ENCODE measurements around the gene P2RY2. TPM values are rescaled to one million over a fixed set of nuclear protein-coding genes. Genes with fewer than 3 reads are reported as not detected.
A peak's percentile ranks its signal among the peaks of the same experiment; 100 is the strongest.

The P2RY2 gene
- total RNA-seq, 2 donors from 2014 or later: 3.5 to 5.7 TPM

DNA sequence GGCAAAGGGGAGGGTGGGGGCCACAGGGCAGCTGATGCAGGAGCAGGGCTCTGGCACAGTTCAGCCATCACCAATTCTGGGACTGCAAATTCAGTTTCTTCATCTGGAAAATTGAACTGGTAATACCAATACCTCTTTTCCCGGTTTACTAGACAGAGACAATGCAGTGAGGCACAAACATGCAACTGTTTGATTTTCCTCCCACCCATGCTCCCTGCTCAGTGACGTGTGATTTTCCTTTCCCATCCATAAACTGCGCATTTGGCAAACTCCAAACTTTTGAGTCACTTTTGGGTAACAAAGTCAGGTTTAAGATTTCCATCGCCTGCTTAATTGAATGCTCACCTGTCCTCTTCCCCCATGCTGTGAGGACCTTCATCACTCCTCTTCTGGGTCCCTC lies 23.2 kb downstream of the P2RY2 start:
- TF ChIP-seq, protein P1, sequence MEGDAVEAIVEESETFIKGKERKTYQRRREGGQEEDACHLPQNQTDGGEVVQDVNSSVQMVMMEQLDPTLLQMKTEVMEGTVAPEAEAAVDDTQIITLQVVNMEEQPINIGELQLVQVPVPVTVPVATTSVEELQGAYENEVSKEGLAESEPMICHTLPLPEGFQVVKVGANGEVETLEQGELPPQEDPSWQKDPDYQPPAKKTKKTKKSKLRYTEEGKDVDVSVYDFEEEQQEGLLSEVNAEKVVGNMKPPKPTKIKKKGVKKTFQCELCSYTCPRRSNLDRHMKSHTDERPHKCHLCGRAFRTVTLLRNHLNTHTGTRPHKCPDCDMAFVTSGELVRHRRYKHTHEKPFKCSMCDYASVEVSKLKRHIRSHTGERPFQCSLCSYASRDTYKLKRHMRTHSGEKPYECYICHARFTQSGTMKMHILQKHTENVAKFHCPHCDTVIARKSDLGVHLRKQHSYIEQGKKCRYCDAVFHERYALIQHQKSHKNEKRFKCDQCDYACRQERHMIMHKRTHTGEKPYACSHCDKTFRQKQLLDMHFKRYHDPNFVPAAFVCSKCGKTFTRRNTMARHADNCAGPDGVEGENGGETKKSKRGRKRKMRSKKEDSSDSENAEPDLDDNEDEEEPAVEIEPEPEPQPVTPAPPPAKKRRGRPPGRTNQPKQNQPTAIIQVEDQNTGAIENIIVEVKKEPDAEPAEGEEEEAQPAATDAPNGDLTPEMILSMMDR (IDR thresholded peaks at IDR 0.05): no peak
- DNase-seq (ENCODE audit: low spot score) (no peak), ATAC-seq (ENCODE audit: insufficient number of reproducible peaks, low FRiP score, low read depth) (no peak)
- H3K27ac ChIP-seq: no peak overlapping the region
- peaks cover 7 to 66% of the 10 kb centered on the region in 2 donors for H3K4me1 ChIP-seq (ENCODE audit: control insufficient read depth in 1 of 2, low read depth in 2 of 2)
- H3K4me3 ChIP-seq: no peak overlapping the region
- no peaks in the 10 kb centered on the region for H3K36me3 ChIP-seq
- H3K9me3 ChIP-seq: no peaks in the 10 kb centered on the region
- no peaks in the 10 kb centered on the region for H3K27me3 ChIP-seq (replicated peaks; ENCODE audit: insufficient read depth)

DNA sequence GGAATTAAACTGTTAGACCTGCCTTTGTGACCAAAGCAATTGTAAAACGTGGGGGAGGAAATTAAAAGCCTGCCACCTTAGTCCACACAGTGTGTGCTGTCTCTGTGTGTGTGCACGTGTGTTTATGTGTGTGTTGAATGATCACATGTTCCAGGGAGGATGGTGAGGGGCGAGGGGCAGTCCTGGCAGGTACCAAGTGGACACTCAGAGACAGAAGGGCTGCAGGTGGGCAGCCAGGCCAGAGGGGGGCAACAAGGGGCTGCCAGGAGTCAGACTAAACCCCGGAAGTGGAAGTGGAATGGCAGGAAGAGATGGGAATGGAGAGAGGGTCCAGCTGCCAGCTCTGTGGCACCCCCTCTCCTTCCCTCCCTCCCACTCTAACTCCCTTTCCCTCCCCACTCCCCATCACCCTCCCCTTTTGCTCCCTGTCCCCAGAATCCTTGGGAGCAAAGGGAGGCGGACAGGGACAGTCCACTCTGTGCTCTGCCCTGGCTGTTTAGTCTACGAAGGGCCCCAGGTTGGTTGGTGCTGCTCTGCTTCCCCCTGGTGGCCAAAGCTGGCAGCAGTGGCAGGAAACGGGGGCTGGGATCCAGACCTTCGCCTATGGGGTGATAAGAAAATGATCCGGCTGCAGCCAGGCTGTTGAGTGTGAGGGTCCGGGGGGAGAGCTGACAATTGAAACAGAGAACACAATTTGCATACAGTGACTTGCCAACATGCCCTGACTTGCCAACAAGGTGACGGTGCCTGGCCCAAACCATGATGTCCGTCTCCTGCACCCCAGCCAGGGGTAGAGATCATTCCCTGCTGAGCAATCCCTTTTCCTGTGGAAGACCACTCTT lies 24.4 kb downstream of the P2RY2 start:
- no peaks in the 10 kb centered on the region for H3K36me3 ChIP-seq
- H3K27ac ChIP-seq: peak overlapping the region in 1 of 2 donors; percentile 22
- peaks cover 6 to 61% of the 10 kb centered on the region in 2 donors for H3K4me1 ChIP-seq (ENCODE audit: control insufficient read depth in 1 of 2, low read depth in 2 of 2)
- TF ChIP-seq, protein P1 (IDR thresholded peaks at IDR 0.05): peak; percentile 89
- H3K27me3 ChIP-seq (replicated peaks; ENCODE audit: insufficient read depth): no peaks in the 10 kb centered on the region
- DNase-seq (ENCODE audit: low spot score): no peak
- peak overlapping the region; percentile 37 for H3K4me3 ChIP-seq
- ATAC-seq (ENCODE audit: insufficient number of reproducible peaks, low FRiP score, low read depth): peak; percentile 31
- H3K9me3 ChIP-seq: no peaks in the 10 kb centered on the region

DNA sequence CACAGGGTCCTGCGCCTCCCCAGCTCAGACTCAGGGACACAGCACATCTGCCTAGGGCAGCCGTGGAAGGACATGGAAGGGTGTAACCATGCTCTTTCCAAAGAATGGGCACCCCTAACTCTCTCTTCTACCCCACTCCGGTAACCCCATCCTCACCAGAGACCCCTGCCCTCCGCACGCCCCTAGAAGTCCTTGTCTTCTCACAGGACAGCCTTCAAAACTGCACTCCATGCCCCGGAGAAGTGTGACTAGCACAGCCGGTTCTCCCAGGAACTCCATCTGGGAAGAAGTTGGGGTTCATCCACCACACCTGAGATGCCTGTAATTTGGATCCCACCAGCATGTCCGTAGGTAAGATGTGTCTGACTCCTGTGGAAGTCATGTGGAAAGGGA lies 25.0 kb downstream of the P2RY2 start:
- Histone ChIP-seq H3K27me3 (replicated peaks; ENCODE audit: insufficient read depth) (no peaks in the 10 kb centered on the region), H3K4me3 (no peak overlapping the region), H3K27ac (no peak overlapping the region), H3K9me3 (no peaks in the 10 kb centered on the region), H3K4me1 (ENCODE audit: control insufficient read depth in 1 of 2, low read depth in 2 of 2) (peaks cover 2 to 55% of the 10 kb centered on the region in 2 donors), H3K36me3 (no peaks in the 10 kb centered on the region)
- no peak for ATAC-seq (ENCODE audit: insufficient number of reproducible peaks, low FRiP score, low read depth)
- TF ChIP-seq, protein P1 (IDR thresholded peaks at IDR 0.05): no peak
- DNase-seq (ENCODE audit: low spot score): no peak

DNA sequence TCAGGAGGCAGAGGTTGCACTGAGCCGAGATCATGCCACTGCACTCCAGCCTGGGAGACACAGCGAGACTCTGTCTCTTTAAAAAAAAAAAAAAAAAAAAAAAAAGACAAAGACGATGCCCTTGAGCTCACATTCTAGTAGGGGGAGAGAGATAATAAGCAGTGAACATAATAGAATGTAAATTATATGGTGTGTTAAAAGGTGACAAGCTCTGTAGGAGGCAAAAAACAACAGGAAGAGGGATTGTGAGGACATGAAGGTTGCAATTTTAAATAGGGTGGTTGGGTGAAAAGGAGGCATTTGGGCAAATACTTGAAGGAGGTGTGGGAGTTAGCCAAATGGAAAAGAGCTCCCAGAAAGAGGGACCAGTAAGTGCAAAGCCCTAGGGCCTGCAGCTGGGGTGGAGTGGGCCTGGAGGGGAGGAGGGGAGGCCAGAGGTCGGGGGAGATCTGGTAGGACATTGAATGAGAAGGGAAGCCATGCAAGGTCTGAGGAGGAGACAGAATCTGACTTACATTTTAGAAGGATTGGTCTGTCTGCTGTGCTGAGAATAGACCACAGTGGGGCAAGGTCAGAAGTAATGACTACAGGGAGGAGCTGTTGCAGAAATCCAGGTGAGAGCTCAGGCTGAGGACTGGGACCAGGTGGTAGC lies 26.6 kb downstream of the P2RY2 start:
- no peak overlapping the region for H3K4me3 ChIP-seq
- no peaks in the 10 kb centered on the region for H3K9me3 ChIP-seq
- no peak for ATAC-seq (ENCODE audit: insufficient number of reproducible peaks, low FRiP score, low read depth)
- TF ChIP-seq, protein P1 (IDR thresholded peaks at IDR 0.05): no peak
- no peaks in the 10 kb centered on the region for H3K27me3 ChIP-seq (replicated peaks; ENCODE audit: insufficient read depth)
- no peak for DNase-seq (ENCODE audit: low spot score)
- no peaks in the 10 kb centered on the region for H3K36me3 ChIP-seq
- peaks cover 2 to 40% of the 10 kb centered on the region in 2 donors for H3K4me1 ChIP-seq (ENCODE audit: control insufficient read depth in 1 of 2, low read depth in 2 of 2)
- no peak overlapping the region for H3K27ac ChIP-seq

DNA sequence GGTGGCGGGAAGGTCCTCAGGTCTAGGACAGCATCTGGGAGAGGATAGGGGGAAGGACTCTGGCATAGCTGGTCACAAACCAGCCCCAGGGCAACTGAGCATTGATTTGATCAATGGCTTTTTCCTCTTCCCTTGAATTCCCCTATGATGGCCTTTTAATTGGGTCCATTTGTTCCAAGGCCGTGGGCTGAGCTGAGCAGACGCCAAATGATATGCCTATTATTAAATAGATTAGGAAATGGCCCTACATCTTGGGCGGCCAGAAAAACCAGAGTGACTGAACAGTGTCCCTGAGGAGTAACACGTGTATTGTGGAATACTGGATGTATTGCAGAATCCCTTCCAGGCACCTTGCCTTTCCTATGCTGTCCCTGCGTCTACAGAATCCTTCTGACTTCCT lies 27.4 kb downstream of the P2RY2 start:
- H3K27ac ChIP-seq: no peak overlapping the region

More for the DNA sequence above, 27.4 kb downstream of the P2RY2 start:
- no peaks in the 10 kb centered on the region for H3K27me3 ChIP-seq (replicated peaks; ENCODE audit: insufficient read depth)
- no peaks in the 10 kb centered on the region for H3K36me3 ChIP-seq
- H3K4me1 ChIP-seq (ENCODE audit: control insufficient read depth in 1 of 2, low read depth in 2 of 2): peaks cover 0 to 33% of the 10 kb centered on the region in 2 donors
- ATAC-seq (ENCODE audit: insufficient number of reproducible peaks, low FRiP score, low read depth): no peak
- no peak for DNase-seq (ENCODE audit: low spot score)
- no peak overlapping the region for H3K4me3 ChIP-seq
- TF ChIP-seq, protein P1 (IDR thresholded peaks at IDR 0.05): no peak
- H3K9me3 ChIP-seq: no peaks in the 10 kb centered on the region
